ACHN (cell line): Measurements from ENCODE around the gene WDR81.
"Not testable (repeated sequence)": the region's sequence is repeated elsewhere in the genome, so short reads cannot be mapped to it uniquely, and the experiment has no call there.

Experiments
- DNase-seq: peaks from one replicate; pipeline ENCODE4 v3.0.0-alpha.2; 2015
- in situ Hi-C: cut with HindIII; loops from 2 replicates; pipeline ENCODE4 v1.10.0; 2017; ENCODE audit warnings: low sequenced_read_pairs, low pct_ligation_motif_present, low pct_unique_long_range_greater_than_20kb

The WDR81 gene

DNA sequence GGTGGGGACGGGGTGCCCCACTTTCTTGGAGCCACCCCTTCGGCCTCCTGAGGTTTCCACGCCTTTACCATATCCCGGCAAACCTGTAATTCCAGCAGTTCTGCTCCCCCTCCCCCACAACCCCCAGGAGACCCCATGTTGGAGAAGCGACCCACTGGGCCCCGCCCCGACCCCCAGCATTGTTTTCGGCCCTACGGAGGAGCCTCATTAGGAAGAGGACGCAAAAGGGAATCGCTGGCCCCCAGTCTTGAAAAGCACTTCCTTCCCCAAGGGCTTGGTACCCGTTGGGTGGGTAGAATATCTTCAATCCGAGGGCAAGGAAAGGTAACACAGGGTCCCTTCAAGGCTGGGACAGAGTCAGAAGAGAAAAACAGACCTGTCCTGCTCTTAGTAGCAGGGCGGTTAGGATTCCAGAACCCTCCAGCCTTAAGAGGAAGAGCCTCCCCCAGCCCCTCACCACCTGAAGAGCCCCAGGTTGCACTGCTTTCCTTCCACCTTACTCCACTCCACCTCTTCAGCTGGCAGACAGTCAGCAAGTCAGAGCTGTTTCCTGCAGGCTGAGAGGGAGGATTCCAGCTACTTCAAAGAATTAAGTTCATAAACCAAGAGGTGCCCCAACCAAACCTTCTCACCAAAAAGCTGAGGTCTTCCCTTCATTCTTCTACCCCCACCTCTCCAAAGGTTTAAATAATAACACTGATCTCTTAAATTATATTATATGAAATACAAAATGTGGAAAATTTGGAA lies 13.5 kb upstream of the WDR81 start:
- no peak for DNase-seq
- in situ Hi-C loops: no loop called here

DNA sequence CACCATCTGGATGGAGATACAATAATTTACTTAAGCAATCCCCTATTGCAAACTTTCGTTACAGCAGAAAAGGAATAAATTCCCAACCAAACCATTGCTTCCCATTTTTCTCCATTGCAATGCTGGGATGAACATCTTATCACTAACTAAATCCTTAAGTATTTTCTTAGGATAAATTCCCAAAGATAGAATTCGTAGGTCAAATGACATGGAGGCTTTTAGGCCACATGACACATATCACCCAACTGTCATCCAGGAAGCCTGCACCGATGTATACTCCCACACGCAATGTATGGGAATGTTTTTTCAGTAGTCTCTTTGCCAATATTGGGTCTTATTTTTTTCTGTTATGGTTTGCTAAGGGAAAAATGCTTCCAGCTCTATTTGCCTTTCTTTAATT lies 12.7 kb upstream of the WDR81 start:
- DNase-seq: no peak
- in situ Hi-C loops: no loop called here

DNA sequence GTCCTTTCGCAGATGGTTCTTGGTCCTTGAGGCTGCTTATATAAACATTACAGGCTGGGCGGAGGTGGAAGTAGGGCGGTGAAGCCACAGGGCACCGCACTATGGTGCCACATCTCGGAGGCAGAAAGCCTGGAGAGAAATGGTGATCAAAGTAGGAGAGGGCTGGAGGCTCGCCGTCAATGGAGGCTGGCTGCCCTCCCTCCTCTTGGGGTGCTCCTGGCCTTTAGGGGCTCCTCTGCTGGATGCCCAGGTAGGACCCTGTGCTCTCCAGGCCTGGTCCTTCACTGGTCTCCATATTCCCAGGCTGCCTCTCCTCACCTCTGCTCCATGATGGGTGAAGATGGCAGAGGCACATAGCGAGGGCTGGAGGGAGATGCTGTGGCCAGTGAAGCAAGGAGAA lies 12.2 kb upstream of the WDR81 start:
- in situ Hi-C loops: no loop called here
- DNase-seq: no peak

DNA sequence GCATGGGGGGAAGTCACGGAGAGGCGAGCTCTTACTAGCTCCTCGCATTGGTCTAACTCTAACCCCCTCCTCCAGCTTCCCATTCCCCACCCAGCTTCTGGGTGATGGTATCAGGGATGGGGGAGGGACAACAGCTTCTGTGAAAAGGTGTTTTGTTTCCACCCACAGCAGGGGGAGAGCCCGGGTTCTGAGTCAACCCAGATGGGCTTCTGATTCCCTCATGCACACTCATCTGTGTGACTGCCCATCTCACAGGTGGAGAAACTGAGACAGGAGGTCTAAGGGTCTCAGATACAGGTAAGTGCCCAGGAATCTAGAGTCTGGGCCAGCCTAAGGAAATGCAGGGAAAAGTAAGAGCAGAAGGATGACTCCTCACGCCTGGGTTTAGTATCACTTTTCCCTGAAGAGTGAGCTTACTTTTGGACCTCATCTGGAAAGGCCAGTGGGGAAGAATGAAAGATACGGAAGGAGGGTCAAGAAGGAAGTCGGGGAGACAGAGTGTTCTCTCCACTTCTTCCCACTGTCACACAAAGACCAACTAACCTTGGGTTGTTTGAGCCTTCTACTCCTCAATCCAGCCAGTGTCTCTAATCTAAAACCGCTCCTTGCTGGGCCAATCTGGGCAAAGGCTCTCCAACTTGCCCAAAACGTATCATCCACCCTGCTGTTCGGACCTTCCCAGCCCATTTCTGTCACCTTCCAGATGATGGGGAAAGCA lies 11.2 kb upstream of the WDR81 start:
- in situ Hi-C loops: no loop called here
- DNase-seq: no peak

DNA sequence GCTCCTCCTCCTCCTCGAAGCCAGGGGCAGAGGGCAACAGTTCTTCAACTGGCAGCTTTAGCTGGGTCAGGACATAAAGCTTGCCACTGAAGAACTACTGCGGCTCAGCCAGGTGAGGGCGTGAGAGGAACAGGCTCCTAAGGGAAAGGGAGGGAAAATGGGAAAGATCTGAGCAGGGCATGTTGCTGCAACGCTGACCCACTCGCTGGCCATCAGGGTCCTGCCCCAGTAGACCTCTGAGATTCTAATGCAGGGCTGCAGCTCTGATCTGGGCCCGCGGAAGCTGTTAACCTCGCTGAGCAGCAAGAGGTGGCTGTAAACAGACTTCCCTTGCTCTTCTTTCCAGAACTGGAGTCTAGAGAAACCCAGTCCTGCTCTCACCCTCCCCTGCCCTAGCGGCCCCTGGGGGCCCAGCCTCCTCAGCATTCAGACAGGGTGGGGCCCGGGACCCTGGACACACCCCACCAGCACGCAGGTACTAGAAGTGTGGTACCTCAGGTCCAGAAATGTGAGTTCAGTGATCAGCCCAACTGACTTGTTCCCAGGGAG lies 10.6 kb upstream of the WDR81 start:
- in situ Hi-C loops: no loop called here
- DNase-seq: peak; percentile 82

DNA sequence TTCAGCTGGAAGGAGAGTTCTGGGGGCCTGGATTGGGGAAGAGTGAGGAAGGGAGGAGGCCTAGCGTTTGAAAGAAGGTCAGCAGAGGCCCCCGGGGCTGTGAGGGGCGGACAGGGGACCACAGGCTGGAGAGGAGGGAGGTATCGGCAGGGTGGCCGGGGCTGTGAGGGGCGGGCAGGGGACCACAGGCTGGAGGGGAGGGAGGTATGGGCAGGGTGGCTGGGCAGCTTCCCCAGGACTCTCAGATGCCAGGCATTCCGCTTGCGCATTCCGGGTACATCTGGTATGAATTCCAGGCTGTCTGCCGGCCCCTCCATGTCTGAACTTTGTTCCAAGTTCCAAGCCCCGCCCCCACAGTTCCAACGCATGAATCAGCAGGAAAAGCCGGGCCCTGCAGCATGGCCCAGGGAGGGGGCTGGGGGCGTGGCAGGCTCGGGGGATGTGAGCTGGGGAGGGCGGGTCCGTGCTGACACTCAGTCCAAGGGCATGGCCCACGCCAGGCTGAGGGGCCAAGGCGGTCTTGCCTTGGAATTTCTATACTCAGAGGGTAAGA lies 10.0 kb upstream of the WDR81 start:
- peak; percentile 99 for DNase-seq
- in situ Hi-C loops: no loop called here

DNA sequence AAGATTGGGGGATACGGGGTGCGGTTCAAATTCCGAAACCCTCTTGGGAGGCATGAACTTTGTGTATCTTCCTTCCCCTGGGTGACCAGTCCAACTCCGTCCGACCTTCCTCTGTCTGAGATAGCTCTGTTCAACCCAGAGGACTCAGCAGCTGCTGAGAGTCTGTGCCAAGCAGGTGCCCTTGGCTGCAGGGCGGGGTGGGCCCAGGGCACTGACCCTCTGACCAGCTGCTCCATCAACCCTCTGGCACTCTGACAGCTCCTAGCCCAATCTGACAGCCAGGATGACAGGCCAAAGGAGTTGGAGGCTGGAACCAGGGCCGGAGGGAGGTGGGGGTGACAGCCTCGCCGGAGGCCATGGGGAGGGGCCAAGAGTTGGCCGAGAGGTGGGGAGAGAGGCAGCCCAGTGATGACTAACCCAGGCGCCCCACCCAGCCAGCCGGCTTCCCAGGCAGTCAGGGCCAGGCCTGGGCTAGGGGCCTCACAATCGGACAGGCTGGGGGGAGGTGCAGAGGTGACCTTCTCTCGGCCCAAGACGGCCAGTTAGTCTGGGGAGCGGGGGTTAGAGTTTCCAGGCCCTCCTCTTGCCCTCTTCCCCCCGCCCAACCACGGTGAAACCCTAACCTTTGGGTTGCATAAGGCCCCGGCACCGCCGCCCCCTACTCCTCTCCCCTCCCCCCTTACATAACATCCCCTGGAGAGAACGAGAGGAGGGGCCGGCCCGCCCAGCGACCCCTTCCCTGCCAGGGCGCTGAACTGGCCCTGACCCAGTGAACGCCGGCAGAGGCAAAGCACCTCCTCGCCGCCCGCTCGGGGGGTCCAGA lies 9.3 kb upstream of the WDR81 start:
- in situ Hi-C loops: no loop called here
- peak; percentile 89 for DNase-seq

DNA sequence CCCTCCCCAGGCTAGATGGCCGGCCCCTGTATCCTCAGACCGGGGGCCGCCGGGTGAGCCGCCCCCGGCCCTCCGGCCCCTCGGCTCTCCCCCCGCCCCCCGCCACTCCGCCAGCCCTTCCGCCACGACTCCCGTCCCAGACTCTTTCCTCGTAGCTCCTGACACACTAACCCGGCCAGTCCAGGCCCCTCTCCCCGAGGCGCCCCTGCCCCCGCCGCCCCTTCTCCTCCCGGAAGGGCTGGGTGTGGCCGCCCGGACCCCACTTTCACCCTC lies 8.8 kb upstream of the WDR81 start:
- in situ Hi-C loops: no loop called here
- no peak for DNase-seq

DNA sequence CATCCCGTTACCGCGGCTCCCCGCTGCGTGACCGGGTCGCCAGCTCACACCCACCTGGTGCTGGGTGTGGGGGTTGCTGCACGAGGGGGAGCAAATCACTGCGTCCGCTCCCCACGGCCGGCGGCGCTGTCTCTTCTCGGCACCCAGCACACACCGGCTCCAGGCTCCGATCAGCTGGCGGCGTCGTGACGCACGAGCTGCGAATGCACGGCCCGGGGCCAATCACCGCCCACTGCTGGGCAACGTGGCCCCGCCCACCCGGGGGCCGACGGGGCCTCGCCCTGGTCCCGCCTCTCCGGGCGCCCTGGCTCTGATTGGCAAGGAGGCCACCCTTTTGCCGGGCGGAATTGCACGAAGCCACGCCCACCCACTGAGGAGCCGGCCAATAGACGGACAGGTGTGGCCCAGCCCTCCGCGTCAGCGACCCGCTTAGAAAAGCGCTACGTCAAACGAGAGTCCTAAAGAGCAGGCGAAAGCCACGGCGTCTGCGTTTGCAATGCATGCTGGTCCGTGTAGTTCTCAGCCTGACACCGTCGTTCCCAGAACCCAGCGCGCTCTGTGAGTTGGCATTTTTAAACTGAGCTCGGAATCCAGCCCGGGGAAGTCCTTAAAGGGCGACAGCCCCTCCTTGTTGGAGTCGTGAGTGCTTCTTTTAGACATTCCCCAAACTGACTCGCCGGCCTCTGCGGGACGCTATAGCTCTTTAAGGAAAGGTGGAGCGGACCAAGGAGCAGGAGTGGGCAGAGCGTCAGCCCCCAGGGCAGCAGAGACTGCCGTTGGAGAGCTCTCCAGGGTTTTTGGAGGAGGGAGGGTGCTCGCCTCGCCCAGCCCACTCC lies 8.2 kb upstream of the WDR81 start:
- DNase-seq: peak; percentile 100
- in situ Hi-C loops: no loop called here

DNA sequence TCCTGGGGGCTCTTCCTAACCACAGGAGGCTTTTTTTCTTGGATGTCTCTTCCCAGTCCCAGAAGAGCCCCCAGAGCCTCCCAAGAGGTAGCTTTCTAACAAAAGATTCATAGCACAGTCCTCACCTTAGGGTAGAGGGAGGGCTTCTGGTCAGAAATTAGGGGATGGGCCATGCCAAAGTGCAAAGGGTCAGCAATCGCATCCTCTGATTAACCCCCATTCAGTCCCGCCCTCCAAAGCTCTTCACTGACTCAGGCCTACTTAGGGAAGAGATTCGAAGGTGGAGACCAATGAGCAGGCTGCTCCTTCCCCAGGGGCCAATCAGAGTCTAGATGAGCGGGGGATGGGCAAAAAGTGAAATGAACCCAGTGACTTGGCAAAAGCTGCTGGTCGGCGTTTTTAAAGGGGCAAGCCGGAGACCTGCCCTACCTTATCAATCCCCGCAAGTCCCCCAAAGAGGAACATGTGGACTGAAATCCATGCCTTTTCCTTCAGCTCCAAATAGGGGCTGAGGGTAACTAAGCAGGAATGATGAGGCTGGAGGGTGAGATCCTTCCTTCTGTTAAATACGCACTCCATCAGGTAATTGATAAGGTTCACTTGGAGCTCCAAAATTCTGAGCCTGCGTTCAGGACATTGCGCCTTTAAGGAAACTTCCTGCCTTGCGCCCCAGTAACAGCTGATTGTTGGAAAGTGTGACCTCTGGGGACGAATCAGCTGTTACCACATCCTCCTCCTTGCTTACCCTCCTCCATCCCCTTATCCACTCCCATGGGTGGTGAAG lies 7.4 kb upstream of the WDR81 start:
- DNase-seq: peak; percentile 99
- in situ Hi-C loops: no loop called here

DNA sequence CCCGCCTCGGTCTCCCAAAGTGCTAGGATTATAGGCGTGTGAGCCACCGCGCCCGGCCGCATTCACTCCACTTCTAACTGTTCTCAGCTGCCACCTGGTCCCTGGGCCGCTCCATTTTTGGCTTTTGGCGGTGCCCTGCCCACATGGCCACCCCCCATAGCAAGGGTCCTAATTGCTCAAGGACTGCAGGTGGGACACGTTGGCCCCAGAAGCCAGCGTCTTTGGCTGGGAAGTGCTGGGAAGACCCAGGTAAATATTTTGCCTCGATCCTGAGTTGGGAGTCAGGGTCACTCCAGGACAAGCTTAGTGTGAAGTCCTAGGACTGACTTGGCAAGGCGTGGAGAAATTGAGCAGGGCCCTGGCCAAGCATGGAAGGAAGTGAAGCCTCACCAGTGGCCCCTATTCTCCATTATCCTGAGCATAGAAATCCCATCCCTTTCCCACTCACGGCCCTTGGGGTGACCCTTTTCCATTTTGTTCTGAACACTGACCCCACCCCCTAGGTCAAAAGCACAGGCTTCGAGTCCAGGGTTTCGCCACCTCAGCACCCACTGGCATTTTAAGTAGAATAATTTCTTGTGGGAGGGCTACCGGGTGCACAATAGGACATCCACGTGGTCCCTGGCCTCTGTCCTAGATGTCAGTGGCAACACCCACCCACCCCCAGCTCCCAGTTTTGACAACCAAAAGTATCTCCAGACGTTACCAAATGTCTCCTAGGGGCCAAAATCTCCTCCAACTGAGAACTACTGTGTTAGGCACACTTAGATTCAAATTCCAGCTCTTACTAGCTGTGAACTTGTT lies 5.9 kb upstream of the WDR81 start:
- in situ Hi-C loops: no loop called here
- DNase-seq: no peak

DNA sequence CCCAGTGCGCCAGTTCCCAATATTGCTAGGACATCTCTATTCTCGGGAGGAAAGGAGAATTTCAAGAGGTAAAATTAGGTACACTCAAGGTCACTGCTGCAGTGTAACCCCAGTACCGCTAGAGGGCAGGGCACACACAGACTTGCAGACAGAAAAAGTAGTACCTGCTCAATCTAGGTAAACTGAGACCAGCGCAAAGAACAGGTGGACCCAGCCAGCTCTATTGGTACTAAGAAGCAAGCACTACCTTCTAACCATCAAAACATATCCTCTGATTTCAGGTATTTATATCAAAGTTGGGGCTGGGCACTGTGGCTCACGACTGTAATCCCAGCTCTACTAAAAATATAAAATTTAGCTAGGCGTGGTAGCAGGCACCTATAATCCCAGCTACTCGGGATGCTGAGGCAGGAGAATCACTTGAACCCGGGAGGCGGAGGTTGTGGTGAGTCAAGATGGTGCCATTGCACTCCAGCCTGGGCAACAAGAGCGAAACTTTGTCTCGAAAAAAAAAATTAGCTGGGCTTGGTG lies 3.6 kb upstream of the WDR81 start:
- DNase-seq: peak; percentile 66
- in situ Hi-C loops: no loop called here

DNA sequence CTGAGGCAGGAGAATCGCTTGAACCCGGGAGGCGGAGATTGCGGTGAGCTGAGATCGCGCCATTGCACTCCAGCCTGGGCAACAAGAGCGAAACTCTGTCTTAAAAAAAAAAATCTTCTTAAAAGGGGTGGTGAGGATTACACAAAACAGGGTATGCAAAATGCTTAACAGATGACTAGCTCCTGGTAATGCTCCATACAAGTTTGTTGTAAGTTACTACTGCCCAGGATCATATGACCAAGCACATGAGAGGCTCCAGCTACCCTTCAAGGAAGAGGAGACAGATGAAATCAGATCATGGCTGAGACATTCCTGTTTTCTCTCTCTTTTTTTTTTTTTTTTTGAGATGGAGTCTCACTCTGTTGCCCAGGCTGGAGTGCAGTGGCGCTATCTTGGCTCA lies 2.5 kb upstream of the WDR81 start:
- DNase-seq, in situ Hi-C loops: not testable (repeated sequence)

DNA sequence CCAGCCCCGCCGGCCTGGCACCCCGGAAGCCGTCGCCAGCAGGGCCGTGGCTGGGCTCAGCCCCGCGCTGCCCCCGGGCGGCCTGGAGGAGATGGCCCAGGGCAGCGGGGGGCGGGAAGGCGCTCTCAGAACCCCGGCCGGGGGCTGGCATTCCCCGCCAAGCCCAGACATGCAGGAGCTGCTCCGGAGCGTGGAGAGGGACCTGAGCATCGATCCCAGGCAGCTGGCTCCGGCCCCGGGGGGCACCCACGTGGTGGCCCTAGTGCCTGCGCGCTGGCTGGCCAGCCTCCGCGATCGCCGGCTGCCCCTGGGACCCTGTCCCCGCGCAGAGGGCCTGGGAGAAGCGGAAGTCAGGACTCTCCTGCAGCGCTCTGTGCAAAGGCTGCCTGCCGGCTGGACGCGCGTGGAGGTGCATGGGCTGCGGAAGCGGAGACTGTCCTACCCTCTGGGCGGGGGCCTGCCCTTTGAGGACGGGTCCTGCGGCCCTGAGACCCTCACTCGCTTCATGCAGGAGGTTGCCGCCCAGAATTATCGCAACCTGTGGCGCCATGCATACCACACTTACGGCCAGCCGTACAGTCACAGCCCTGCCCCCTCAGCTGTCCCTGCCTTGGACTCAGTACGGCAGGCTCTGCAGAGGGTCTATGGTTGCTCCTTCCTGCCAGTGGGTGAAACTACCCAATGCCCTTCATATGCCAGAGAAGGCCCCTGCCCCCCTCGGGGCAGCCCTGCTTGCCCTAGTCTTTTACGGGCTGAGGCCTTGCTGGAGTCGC lies 551 bp downstream of the WDR81 start:
- in situ Hi-C loops: no loop called here
- no peak for DNase-seq

DNA sequence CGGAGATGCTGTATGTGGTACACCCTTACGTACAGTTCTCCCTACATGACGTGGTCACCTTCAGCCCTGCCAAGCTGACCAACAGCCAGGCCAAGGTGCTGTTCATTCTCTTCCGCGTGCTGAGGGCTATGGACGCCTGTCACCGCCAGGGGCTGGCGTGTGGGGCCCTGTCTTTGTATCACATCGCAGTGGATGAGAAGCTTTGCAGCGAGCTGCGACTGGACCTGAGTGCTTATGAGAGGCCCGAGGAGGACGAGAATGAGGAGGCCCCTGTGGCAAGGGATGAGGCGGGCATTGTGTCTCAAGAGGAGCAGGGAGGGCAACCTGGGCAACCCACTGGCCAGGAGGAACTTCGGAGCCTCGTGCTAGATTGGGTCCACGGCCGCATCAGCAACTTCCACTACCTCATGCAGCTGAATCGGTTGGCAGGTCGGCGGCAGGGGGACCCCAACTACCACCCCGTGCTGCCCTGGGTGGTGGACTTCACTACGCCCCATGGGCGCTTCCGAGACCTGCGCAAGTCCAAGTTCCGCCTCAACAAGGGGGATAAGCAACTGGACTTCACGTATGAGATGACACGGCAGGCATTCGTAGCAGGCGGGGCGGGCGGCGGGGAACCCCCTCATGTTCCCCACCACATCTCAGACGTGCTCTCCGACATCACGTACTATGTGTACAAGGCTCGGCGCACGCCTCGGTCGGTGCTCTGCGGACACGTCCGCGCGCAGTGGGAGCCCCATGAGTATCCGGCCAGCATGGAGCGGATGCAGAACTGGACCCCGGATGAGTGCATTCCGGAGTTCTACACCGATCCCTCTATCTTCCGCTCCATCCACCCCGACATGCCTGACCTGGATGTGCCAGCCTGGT lies 1.4 kb downstream of the WDR81 start:
- no peak for DNase-seq
- in situ Hi-C loops: no loop called here
